Ascending aorta (tissue), 2 donors: ENCODE results near the gene MRPS26. TPM values are rescaled to one million over a fixed set of nuclear protein-coding genes. Genes with fewer than 3 reads are reported as not detected.
"Not testable (repeated sequence)": the region's sequence is repeated elsewhere in the genome, so short reads cannot be mapped to it uniquely, and the experiment has no call there.

Source experiments
- DNase-seq, 2 donors: peaks; one replicate each; pipeline ENCODE4 v3.0.0-alpha.2; 2019; ENCODE audit warnings: low spot score in 2 of 2
- H3K27ac ChIP-seq, 2 donors: fragments of 200-600 bp; sonication (generic); one replicate each; pipeline ENCODE4 v1.5.1; 2016 to 2017; ENCODE audit warnings: mild to moderate bottlenecking in 1 of 2
- H3K27me3 ChIP-seq: fragments of 200-600 bp; sonication (generic); one replicate; pipeline ENCODE4 v1.5.1; 2017
- H3K36me3 ChIP-seq, 2 donors: fragments of 200-600 bp; sonication (generic); one replicate each; pipeline ENCODE4 v1.5.1; 2016
- H3K4me1 ChIP-seq, 2 donors: fragments of 200-600 bp; sonication (generic); one replicate each; pipeline ENCODE4 v1.5.1; 2016 to 2017; ENCODE audit warnings: mild to moderate bottlenecking in 1 of 2
- H3K4me3 ChIP-seq, 2 donors: fragments of 200-600 bp; sonication (generic); one replicate each; pipeline ENCODE4 v1.5.1; 2016 to 2017; ENCODE audit warnings: mild to moderate bottlenecking in 1 of 2
- H3K9me3 ChIP-seq, 2 donors: fragments of 200-600 bp; sonication (generic); one replicate each; pipeline ENCODE4 v1.5.1; 2016
- intact Hi-C: fragments of 100-400 bp; cut with DNase I; formaldehyde crosslinking; loops from one replicate; pipeline ENCODE4 v1.15.1; 2023
- total RNA-seq: library from RNA; depleted of rRNA; stranded (reverse); fragments of >200 nt; gene quantifications from one replicate; pipeline ENCODE4 v1.1.0, GENCODE V29; 2016
- TF ChIP-seq, protein P1 (sequence below), 3 experiments: fragments of 200-600 bp in 2 of 3; fragments of 450-650 bp in 1 of 3; sonication (generic) in 2 of 3; IDR thresholded peaks; one replicate each; pipeline ENCODE4 v1.5.1; 2016 to 2019; ENCODE audit warnings: antibody characterized with exemption in 3 of 3, mild to moderate bottlenecking in 1 of 3, moderate library complexity in 1 of 3

MRPS26 gene
- total RNA-seq, 1 donor from 2014 or later = 56.4 TPM

DNA sequence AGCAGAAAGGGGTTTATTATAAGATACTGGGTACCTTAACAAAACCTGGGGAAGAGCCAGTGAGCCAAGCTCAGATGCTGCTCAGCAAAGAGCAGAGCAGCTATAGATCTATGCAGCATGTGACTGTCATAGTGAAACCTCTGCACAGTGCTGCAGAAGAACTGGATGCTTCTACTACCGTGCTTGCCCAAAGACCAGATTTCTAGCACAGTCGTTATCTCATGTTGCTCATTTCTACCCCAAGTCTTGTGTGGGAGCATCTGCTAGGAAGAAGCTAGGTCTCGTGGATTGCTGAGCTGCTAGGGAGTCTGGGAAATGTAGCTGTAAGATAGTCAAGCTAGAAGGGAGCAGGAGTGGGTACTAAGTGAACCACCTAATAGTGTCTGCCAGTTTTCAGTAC lies 34.1 kb upstream of the MRPS26 start:
- TF ChIP-seq, protein P1, sequence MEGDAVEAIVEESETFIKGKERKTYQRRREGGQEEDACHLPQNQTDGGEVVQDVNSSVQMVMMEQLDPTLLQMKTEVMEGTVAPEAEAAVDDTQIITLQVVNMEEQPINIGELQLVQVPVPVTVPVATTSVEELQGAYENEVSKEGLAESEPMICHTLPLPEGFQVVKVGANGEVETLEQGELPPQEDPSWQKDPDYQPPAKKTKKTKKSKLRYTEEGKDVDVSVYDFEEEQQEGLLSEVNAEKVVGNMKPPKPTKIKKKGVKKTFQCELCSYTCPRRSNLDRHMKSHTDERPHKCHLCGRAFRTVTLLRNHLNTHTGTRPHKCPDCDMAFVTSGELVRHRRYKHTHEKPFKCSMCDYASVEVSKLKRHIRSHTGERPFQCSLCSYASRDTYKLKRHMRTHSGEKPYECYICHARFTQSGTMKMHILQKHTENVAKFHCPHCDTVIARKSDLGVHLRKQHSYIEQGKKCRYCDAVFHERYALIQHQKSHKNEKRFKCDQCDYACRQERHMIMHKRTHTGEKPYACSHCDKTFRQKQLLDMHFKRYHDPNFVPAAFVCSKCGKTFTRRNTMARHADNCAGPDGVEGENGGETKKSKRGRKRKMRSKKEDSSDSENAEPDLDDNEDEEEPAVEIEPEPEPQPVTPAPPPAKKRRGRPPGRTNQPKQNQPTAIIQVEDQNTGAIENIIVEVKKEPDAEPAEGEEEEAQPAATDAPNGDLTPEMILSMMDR (IDR thresholded peaks at IDR 0.05) = no peak
- peaks cover 38 to 43% of the 10 kb centered on the region in 2 donors for H3K36me3 ChIP-seq
- no peaks in the 10 kb centered on the region for H3K4me1 ChIP-seq
- intact Hi-C loops = no loop called here
- no peak overlapping the region for H3K27ac ChIP-seq
- no peak for DNase-seq
- H3K9me3 ChIP-seq = no peaks in the 10 kb centered on the region
- H3K27me3 ChIP-seq = no peaks in the 10 kb centered on the region
- no peak overlapping the region for H3K4me3 ChIP-seq

GRCh38 chr20:3013771-3014170 lies 32.1 kb upstream of the MRPS26 start:
- H3K27ac ChIP-seq = no peak overlapping the region
- H3K36me3 ChIP-seq = peaks cover 34 to 35% of the 10 kb centered on the region in 2 donors
- no peaks in the 10 kb centered on the region for H3K4me1 ChIP-seq
- H3K9me3 ChIP-seq = no peaks in the 10 kb centered on the region
- H3K4me3 ChIP-seq = no peak overlapping the region
- DNase-seq = no peak
- H3K27me3 ChIP-seq = no peaks in the 10 kb centered on the region
- intact Hi-C loops = no loop called here
- TF ChIP-seq, protein P1 (IDR thresholded peaks at IDR 0.05) = no peak

GRCh38 chr20:3014179-3014578 lies 31.7 kb upstream of the MRPS26 start:
- peaks cover 32 to 35% of the 10 kb centered on the region in 2 donors for H3K36me3 ChIP-seq
- no peak for DNase-seq

GRCh38 chr20:3014662-3015061 lies 31.2 kb upstream of the MRPS26 start:
- no peak for DNase-seq
- peaks cover 32 to 34% of the 10 kb centered on the region in 2 donors for H3K36me3 ChIP-seq

More at GRCh38 chr20:3014179-3014578, 31.7 kb upstream of the MRPS26 start:
- TF ChIP-seq, protein P1 (IDR thresholded peaks at IDR 0.05) = no peak
- H3K4me3 ChIP-seq = no peak overlapping the region
- intact Hi-C loops = no loop called here
- no peaks in the 10 kb centered on the region for H3K9me3 ChIP-seq
- H3K27ac ChIP-seq = no peak overlapping the region
- H3K27me3 ChIP-seq = no peaks in the 10 kb centered on the region
- no peaks in the 10 kb centered on the region for H3K4me1 ChIP-seq

GRCh38 chr20:3015302-3015701 lies 30.6 kb upstream of the MRPS26 start:
- peaks cover 31 to 32% of the 10 kb centered on the region in 2 donors for H3K36me3 ChIP-seq
- H3K4me1 ChIP-seq, H3K4me3 ChIP-seq, H3K27ac ChIP-seq, intact Hi-C loops, H3K27me3 ChIP-seq, H3K9me3 ChIP-seq, DNase-seq: not testable (repeated sequence)

More at GRCh38 chr20:3014662-3015061, 31.2 kb upstream of the MRPS26 start:
- TF ChIP-seq, protein P1 (IDR thresholded peaks at IDR 0.05) = no peak
- Histone ChIP-seq H3K9me3 (no peaks in the 10 kb centered on the region), H3K27ac (no peak overlapping the region), H3K4me1 (no peaks in the 10 kb centered on the region), H3K4me3 (no peak overlapping the region), H3K27me3 (no peaks in the 10 kb centered on the region)
- intact Hi-C loops = no loop called here

GRCh38 chr20:3021327-3021726 lies 24.5 kb upstream of the MRPS26 start:
- intact Hi-C loops = no loop called here
- DNase-seq = no peak
- TF ChIP-seq, protein P1 (IDR thresholded peaks at IDR 0.05) = no peak
- H3K4me1 ChIP-seq = no peaks in the 10 kb centered on the region
- no peaks in the 10 kb centered on the region for H3K27me3 ChIP-seq
- no peaks in the 10 kb centered on the region for H3K9me3 ChIP-seq
- H3K36me3 ChIP-seq = peaks cover 56 to 60% of the 10 kb centered on the region in 2 donors
- H3K27ac ChIP-seq = no peak overlapping the region
- H3K4me3 ChIP-seq = no peak overlapping the region
